Thyroid gland (tissue), 4 donors: ENCODE results near the gene FANCC. TPM values are rescaled to one million over a fixed set of nuclear protein-coding genes. Genes with fewer than 3 reads are reported as not detected.
A peak's percentile ranks its signal among the peaks of the same experiment; 100 is the strongest.

Source experiments
- DNase-seq, 2 donors: peaks; one replicate each; pipeline ENCODE4 v3.0.0-alpha.2; 2019
- H3K27ac ChIP-seq, 3 donors: fragments of 200-600 bp; sonication (generic); 1 replicate in 2 of 3; 2 replicates in 1 of 3; pipeline ENCODE4 v1.5.1; 2016 to 2019; ENCODE audit warnings: mild to moderate bottlenecking in 1 of 3, moderate library complexity in 1 of 3
- H3K27me3 ChIP-seq: fragments of 200-600 bp; sonication (generic); one replicate; pipeline ENCODE4 v1.5.1; 2019
- H3K36me3 ChIP-seq, 2 donors: fragments of 200-600 bp; sonication (generic); one replicate each; pipeline ENCODE4 v1.5.1; 2016 to 2019
- H3K4me1 ChIP-seq, 2 donors: fragments of 200-600 bp; sonication (generic); one replicate each; pipeline ENCODE4 v1.5.1; 2017 to 2019
- H3K4me3 ChIP-seq, 3 donors: fragments of 200-600 bp; sonication (generic); replicated peaks in 1 of 3; 1 replicate in 2 of 3; 2 replicates in 1 of 3; pipeline ENCODE4 v1.5.1; 2016; ENCODE audit warnings: mild to moderate bottlenecking in 1 of 3
- H3K9me3 ChIP-seq: fragments of 200-600 bp; sonication (generic); one replicate; pipeline ENCODE4 v1.5.1; 2017
- CTCF ChIP-seq, 6 experiments: fragments of 200-600 bp in 3 of 6; fragments of 450-650 bp in 3 of 6; sonication (generic) in 3 of 6; IDR thresholded peaks; one replicate each; pipeline ENCODE4 v1.5.1; 2016 to 2019; ENCODE audit warnings: antibody characterized with exemption in 6 of 6, mild to moderate bottlenecking in 2 of 6, inconsistent platforms in 1 of 6, moderate library complexity in 1 of 6
- POLR2A ChIP-seq, 2 donors: fragments of 450-650 bp; IDR thresholded peaks; one replicate each; pipeline ENCODE4 v1.6.1; 2017; ENCODE audit warnings: antibody characterized with exemption in 2 of 2, mild to moderate bottlenecking in 2 of 2, moderate library complexity in 1 of 2
- WGBS, 2 donors: methylation state at CpG; one replicate each; pipeline ENCODE4 v1.1.5; 2017; 5-methylcytosine and 5-hydroxymethylcytosine counted together
- intact Hi-C: fragments of 100-400 bp; cut with DNase I; formaldehyde crosslinking; loops from one replicate; pipeline ENCODE4 v1.15.1; 2023
- total RNA-seq, 4 donors: library from RNA; depleted of rRNA; stranded (reverse); fragments of >200 nt; gene quantifications; one replicate each; pipeline ENCODE4 v1.2.3, GENCODE V29; 2016

The FANCC gene
- total RNA-seq, 4 donors from 2014 or later = 13.9 to 15.0 (median 14.2) TPM

GRCh38 chr9:95268681-95269080 is 48.8 kb downstream of the FANCC start:
- Histone ChIP-seq H3K27ac (no peak overlapping the region), H3K9me3 (no peaks in the 10 kb centered on the region), H3K4me1 (peaks cover 16 to 20% of the 10 kb centered on the region in 2 donors), H3K27me3 (no peaks in the 10 kb centered on the region), H3K4me3 (no peak overlapping the region), H3K36me3 (no peaks in the 10 kb centered on the region)
- TF ChIP-seq POLR2A (IDR thresholded peaks at IDR 0.05) (no peak), CTCF (IDR thresholded peaks at IDR 0.05) (peak in 4 of 6 experiments; percentile 18 to 53 (median 48))
- intact Hi-C loops = no loop called here
- 12 to 13% methylated on average over 2 of the region's 2 CpGs for WGBS, 2 donors
- DNase-seq = peak; percentile 73

- WGBS, 2 donors = 76 to 78% methylated on average over 5 of the region's 5 CpGs
- no peak for DNase-seq
- no peak for TF ChIP-seq CTCF (IDR thresholded peaks at IDR 0.05)
- no peak for TF ChIP-seq POLR2A (IDR thresholded peaks at IDR 0.05)
- Histone ChIP-seq H3K4me3 (no peak overlapping the region), H3K27me3 (no peaks in the 10 kb centered on the region), H3K4me1 (peaks cover 16 to 20% of the 10 kb centered on the region in 2 donors), H3K27ac (no peak overlapping the region), H3K36me3 (no peaks in the 10 kb centered on the region), H3K9me3 (no peaks in the 10 kb centered on the region)
- intact Hi-C loops = no loop called here
Observed at GRCh38 chr9:95266649-95267048, 50.9 kb downstream of the FANCC start.

- Histone ChIP-seq H3K9me3 (no peaks in the 10 kb centered on the region), H3K4me1 (peaks cover 16 to 20% of the 10 kb centered on the region in 2 donors), H3K27ac (no peak overlapping the region), H3K27me3 (no peaks in the 10 kb centered on the region), H3K36me3 (no peaks in the 10 kb centered on the region), H3K4me3 (no peak overlapping the region)
- intact Hi-C loops = no loop called here
- WGBS, 2 donors = 61 to 72% methylated on average over 3 of the region's 3 CpGs
- no peak for TF ChIP-seq CTCF (IDR thresholded peaks at IDR 0.05)
- no peak for TF ChIP-seq POLR2A (IDR thresholded peaks at IDR 0.05)
- no peak for DNase-seq
Observed at GRCh38 chr9:95265960-95266359, 51.5 kb downstream of the FANCC start.

GRCh38 chr9:95264954-95265615 is 52.4 kb downstream of the FANCC start:
- DNase-seq = no peak
- Histone ChIP-seq H3K27me3 (no peaks in the 10 kb centered on the region), H3K27ac (no peak overlapping the region), H3K9me3 (no peaks in the 10 kb centered on the region), H3K4me3 (no peak overlapping the region), H3K4me1 (peaks cover 11 to 12% of the 10 kb centered on the region in 2 donors), H3K36me3 (no peaks in the 10 kb centered on the region)
- WGBS, 2 donors = 71 to 80% methylated on average over 5 of the region's 5 CpGs
- TF ChIP-seq POLR2A (IDR thresholded peaks at IDR 0.05) (no peak), CTCF (IDR thresholded peaks at IDR 0.05) (peak in 3 of 6 experiments; percentile 32 to 51 (median 50))
- intact Hi-C loops = no loop called here

- Histone ChIP-seq H3K4me3 (no peak overlapping the region), H3K4me1 (no peaks in the 10 kb centered on the region), H3K36me3 (no peaks in the 10 kb centered on the region), H3K27me3 (no peaks in the 10 kb centered on the region), H3K27ac (no peak overlapping the region), H3K9me3 (no peaks in the 10 kb centered on the region)
- no peak for TF ChIP-seq POLR2A (IDR thresholded peaks at IDR 0.05)
- no peak for TF ChIP-seq CTCF (IDR thresholded peaks at IDR 0.05)
- 79 to 84% methylated on average over 1 of the region's 1 CpG for WGBS, 2 donors
- no peak for DNase-seq
- intact Hi-C loops = no loop called here
Observed at GRCh38 chr9:95261890-95262289, 55.6 kb downstream of the FANCC start.
